Esophagus squamous epithelium (tissue), 5 donors: ENCODE data around the gene RIT2. TPM values are rescaled to one million over a fixed set of nuclear protein-coding genes. Genes with fewer than 3 reads are reported as not detected.

Experiments used
- DNase-seq: peaks from one replicate; lab custom pipeline; 2025; lab: John Stamatoyannopoulos, UW
- H3K27ac ChIP-seq, 4 donors: fragments of 200-600 bp; sonication (generic); one replicate each; pipeline ENCODE4 v1.5.1; 2016 to 2019; ENCODE audit warnings: mild to moderate bottlenecking in 1 of 4
- H3K27me3 ChIP-seq, 4 donors: fragments of 200-600 bp; sonication (generic); 1 replicate in 3 of 4; 2 replicates in 1 of 4; pipeline versions ENCODE4 v1.5.1 to v1.6.0; 2017 to 2021; ENCODE audit warnings: antibody characterized with exemption in 1 of 4
- H3K36me3 ChIP-seq, 3 donors: fragments of 200-600 bp; sonication (generic); one replicate each; pipeline ENCODE4 v1.5.1; 2016 to 2019
- H3K4me1 ChIP-seq, 3 donors: fragments of 200-600 bp; sonication (generic); one replicate each; pipeline ENCODE4 v1.5.1; 2017 to 2019
- H3K4me3 ChIP-seq, 4 donors: fragments of 200-600 bp; sonication (generic); 1 replicate in 3 of 4; 2 replicates in 1 of 4; pipeline ENCODE4 v1.5.1; 2016 to 2019; ENCODE audit warnings: mild to moderate bottlenecking in 2 of 4, moderate library complexity in 1 of 4
- H3K9me3 ChIP-seq, 3 donors: fragments of 200-600 bp; sonication (generic); one replicate each; pipeline ENCODE4 v1.5.1; 2016 to 2019
- CTCF ChIP-seq, 6 experiments: fragments of 450-650 bp in 4 of 6; fragments of 200-600 bp in 2 of 6; sonication (generic) in 2 of 6; IDR thresholded peaks; one replicate each; pipeline ENCODE4 v1.5.1; 2016 to 2019; ENCODE audit warnings: antibody characterized with exemption in 6 of 6, mild to moderate bottlenecking in 4 of 6, moderate library complexity in 4 of 6
- POLR2A ChIP-seq, 4 donors: fragments of 450-650 bp; IDR thresholded peaks; one replicate each; pipeline ENCODE4 v1.6.1; 2017; ENCODE audit warnings: antibody characterized with exemption in 4 of 4, mild to moderate bottlenecking in 4 of 4, moderate library complexity in 3 of 4
- WGBS, 2 donors: methylation state at CpG; one replicate each; pipeline ENCODE4 v1.1.5; 2018; 5-methylcytosine and 5-hydroxymethylcytosine counted together
- intact Hi-C: fragments of 100-400 bp; cut with DNase I; formaldehyde crosslinking; loops from one replicate; pipeline ENCODE4 v1.15.0; 2022
- total RNA-seq, 4 donors: library from RNA; depleted of rRNA; stranded (reverse); fragments of >200 nt; gene quantifications; one replicate each; pipeline ENCODE4 v1.1.0, GENCODE V29; 2016
- donor health status: DM: yes; HTN: yes; CAD: no.

RIT2 gene
- total RNA-seq, 4 donors from 2014 or later: not detected

DNA sequence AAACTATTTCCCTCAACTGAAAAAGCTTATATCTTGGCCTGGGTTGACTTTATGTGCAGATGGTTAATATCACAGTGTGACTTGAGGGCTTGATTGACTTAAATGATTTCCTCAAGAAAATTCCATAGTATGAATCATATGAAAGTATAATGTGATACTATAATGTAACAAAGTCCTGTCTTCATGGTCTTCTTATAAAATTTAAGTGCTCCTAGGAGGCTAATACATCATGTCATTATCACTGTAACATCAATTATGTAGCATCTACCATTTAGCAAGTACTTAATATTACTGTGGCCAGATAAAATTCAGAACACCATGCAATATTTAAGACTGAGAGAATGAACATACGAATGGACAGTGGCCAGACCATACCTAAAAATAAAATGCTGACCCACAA, 276.1 kb downstream of the RIT2 start:
- no peak for TF ChIP-seq CTCF (IDR thresholded peaks at IDR 0.05)
- no peak for TF ChIP-seq POLR2A (IDR thresholded peaks at IDR 0.05)
- DNase-seq: no peak
- Histone ChIP-seq H3K27ac (no peak overlapping the region), H3K36me3 (no peaks in the 10 kb centered on the region), H3K4me3 (no peak overlapping the region), H3K9me3 (no peaks in the 10 kb centered on the region), H3K4me1 (no peaks in the 10 kb centered on the region), H3K27me3 (no peaks in the 10 kb centered on the region)
- intact Hi-C loops: no loop called here
- 56 to 75% methylated on average over 1 of the region's 1 CpG for WGBS, 2 donors

DNA sequence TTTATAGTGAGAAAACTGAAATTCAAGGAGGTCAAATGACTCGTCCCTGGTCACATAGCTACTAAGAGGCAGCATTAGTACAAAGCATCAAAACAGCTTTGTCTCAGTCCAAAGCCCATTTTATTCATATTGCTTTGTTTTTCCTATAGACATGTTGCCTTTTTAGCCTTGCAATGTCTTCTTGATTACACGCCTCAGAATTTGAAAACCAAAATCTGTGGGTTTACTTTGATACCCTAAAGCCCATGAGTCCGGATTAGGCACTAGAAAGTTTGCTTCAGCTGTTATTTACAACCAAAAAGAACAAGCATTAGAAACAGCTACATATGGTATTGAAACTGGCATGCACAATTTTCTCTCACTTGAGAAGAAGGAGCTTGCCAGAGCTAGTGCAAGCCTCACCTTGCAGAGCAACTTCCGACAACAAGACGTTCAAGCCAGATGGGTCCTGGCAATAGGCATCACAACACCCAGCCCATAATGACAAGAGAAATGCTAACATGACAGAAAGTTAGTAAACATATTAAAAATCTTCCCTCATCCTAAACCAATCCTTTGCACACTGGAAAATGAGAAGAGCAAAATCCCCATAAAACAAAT, 276.8 kb downstream of the RIT2 start:
- intact Hi-C loops: no loop called here
- WGBS, 2 donors: 46 to 60% methylated on average over 3 to 5 of the region's 5 CpGs
- H3K27ac ChIP-seq: no peak overlapping the region
- H3K4me1 ChIP-seq: no peaks in the 10 kb centered on the region
- no peaks in the 10 kb centered on the region for H3K36me3 ChIP-seq
- TF ChIP-seq CTCF (IDR thresholded peaks at IDR 0.05): no peak
- TF ChIP-seq POLR2A (IDR thresholded peaks at IDR 0.05): no peak
- H3K9me3 ChIP-seq: no peaks in the 10 kb centered on the region
- DNase-seq: no peak
- no peaks in the 10 kb centered on the region for H3K27me3 ChIP-seq
- no peak overlapping the region for H3K4me3 ChIP-seq

DNA sequence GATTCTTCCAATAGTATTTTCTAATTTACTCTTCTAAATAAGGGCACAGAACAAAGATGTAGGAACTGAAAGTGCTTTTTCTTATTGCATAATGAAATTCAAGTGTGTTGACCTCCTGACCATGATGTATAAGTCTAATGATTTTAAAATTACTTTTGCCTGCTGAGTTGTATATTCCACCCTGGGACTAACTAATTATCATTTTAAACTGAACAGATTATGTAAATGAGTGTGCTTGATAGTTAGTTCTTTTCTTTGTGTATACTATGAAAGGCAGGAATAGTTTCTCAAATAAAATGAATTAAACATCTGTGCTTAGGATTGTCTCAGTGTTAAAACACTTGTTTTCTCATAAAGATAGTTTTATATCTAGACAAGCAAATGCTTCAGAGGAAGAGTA, 284.5 kb downstream of the RIT2 start:
- no peak for DNase-seq
- no peaks in the 10 kb centered on the region for H3K27me3 ChIP-seq
- no peak overlapping the region for H3K27ac ChIP-seq
- H3K9me3 ChIP-seq: no peaks in the 10 kb centered on the region
- no peaks in the 10 kb centered on the region for H3K36me3 ChIP-seq
- H3K4me1 ChIP-seq: no peaks in the 10 kb centered on the region
- H3K4me3 ChIP-seq: no peak overlapping the region
- intact Hi-C loops: no loop called here
- TF ChIP-seq POLR2A (IDR thresholded peaks at IDR 0.05) (no peak), CTCF (IDR thresholded peaks at IDR 0.05) (no peak)

DNA sequence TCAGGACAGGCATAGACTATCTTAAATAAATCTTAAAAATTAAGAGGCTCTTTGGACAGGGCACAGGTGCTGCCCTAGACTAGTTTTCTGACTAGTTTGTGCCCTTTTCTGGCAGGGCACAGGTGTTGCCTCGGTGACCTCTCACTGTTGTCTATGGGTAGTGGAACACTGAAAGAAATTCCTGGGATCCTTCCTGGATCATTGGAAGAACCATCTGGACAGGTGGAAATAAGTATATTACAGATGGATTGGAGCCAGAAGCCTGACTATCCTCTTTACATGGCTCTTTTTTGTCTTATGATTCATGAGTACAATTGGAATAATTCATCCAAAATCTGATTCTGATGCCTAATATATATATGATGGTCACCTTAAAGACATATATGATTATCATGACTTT, 286.6 kb downstream of the RIT2 start:
- intact Hi-C loops: no loop called here
- DNase-seq: no peak
- Histone ChIP-seq H3K36me3 (no peaks in the 10 kb centered on the region), H3K27me3 (no peaks in the 10 kb centered on the region), H3K9me3 (no peaks in the 10 kb centered on the region), H3K27ac (no peak overlapping the region), H3K4me1 (no peaks in the 10 kb centered on the region), H3K4me3 (no peak overlapping the region)
- WGBS, 2 donors: 67 to 80% methylated on average over 1 of the region's 1 CpG
- TF ChIP-seq POLR2A (IDR thresholded peaks at IDR 0.05) (no peak), CTCF (IDR thresholded peaks at IDR 0.05) (no peak)

- H3K36me3 ChIP-seq: no peaks in the 10 kb centered on the region
- DNase-seq: no peak
- H3K4me1 ChIP-seq: no peaks in the 10 kb centered on the region
- no peaks in the 10 kb centered on the region for H3K27me3 ChIP-seq
- no peak overlapping the region for H3K27ac ChIP-seq
- TF ChIP-seq CTCF (IDR thresholded peaks at IDR 0.05): no peak
- no peak for TF ChIP-seq POLR2A (IDR thresholded peaks at IDR 0.05)
- H3K4me3 ChIP-seq: no peak overlapping the region
- H3K9me3 ChIP-seq: no peaks in the 10 kb centered on the region
- intact Hi-C loops: no loop called here
Measured at GRCh38 chr18:42824178-42824577, 291.3 kb downstream of the RIT2 start.
